Testis (tissue), 3 donors: ENCODE results near the gene DIPK1C. TPM values are rescaled to one million over a fixed set of nuclear protein-coding genes. Genes with fewer than 3 reads are reported as not detected.

Experiments used
- DNase-seq: peaks from one replicate; pipeline ENCODE4 v3.0.0-alpha.2; 2019
- H3K27ac ChIP-seq, 2 donors: fragments of 200-600 bp; sonication (generic); one replicate each; pipeline ENCODE4 v1.5.1; 2019
- H3K27me3 ChIP-seq: fragments of 200-600 bp; sonication (generic); one replicate; pipeline ENCODE4 v1.5.1; 2019
- H3K36me3 ChIP-seq: fragments of 200-600 bp; sonication (generic); one replicate; pipeline ENCODE4 v1.5.1; 2017; ENCODE audit warnings: low read depth; ENCODE audit errors: missing control alignments
- H3K4me1 ChIP-seq: fragments of 200-600 bp; sonication (generic); one replicate; pipeline ENCODE4 v1.5.1; 2019
- H3K4me3 ChIP-seq, 2 donors: fragments of 200-600 bp; sonication (generic); one replicate each; pipeline ENCODE4 v1.5.1; 2017 to 2019
- H3K9me3 ChIP-seq: fragments of 200-600 bp; sonication (generic); one replicate; pipeline ENCODE4 v1.5.1; 2017
- CTCF ChIP-seq, 3 experiments: fragments of 450-650 bp in 2 of 3; fragments of 200-600 bp in 1 of 3; sonication (generic) in 1 of 3; IDR thresholded peaks; one replicate each; pipeline ENCODE4 v1.5.1; 2016 to 2019; ENCODE audit warnings: antibody characterized with exemption in 3 of 3, mild to moderate bottlenecking in 2 of 3, moderate library complexity in 1 of 3
- POLR2A ChIP-seq: fragments of 450-650 bp; IDR thresholded peaks from one replicate; pipeline ENCODE4 v1.6.1; 2017; ENCODE audit warnings: antibody characterized with exemption, mild to moderate bottlenecking, moderate library complexity
- WGBS, 2 donors: methylation state at CpG; one replicate each; pipeline ENCODE4 v1.1.5; 2018; 5-methylcytosine and 5-hydroxymethylcytosine counted together
- intact Hi-C: fragments of 100-400 bp; cut with DNase I; formaldehyde crosslinking; loops from one replicate; pipeline ENCODE4 v1.15.1; 2023; ENCODE audit warnings: low total_unique reads
- polyA plus RNA-seq: library from polyadenylated mRNA; stranded (reverse); fragments of 350-450 nt; fragmentation: Illumina TruSeq; extraction: RNeasy Lipid Tissue Mini Kit (QIAGEN cat#74804); gene quantifications from one replicate; pipeline ENCODE4 v1.2.3, GENCODE V29; 2014; ENCODE audit warnings: low read depth, low replicate concordance; ENCODE audit not compliant: insufficient read depth
- total RNA-seq, 2 donors: library from RNA; depleted of rRNA; stranded (reverse); fragments of >200 nt; gene quantifications; one replicate each; pipeline ENCODE4 v1.2.3, GENCODE V29; 2016

DIPK1C gene
- total and polyA plus RNA-seq, 3 donors from 2014 or later, result 9.3 to 17.0 (median 16.2) TPM

GRCh38 chr18:74478880-74479279 is 21.8 kb upstream of the DIPK1C start:
- Histone ChIP-seq H3K4me1 (no peaks in the 10 kb centered on the region), H3K9me3 (no peaks in the 10 kb centered on the region), H3K27me3 (no peaks in the 10 kb centered on the region), H3K4me3 (no peak overlapping the region), H3K36me3 (no peaks in the 10 kb centered on the region), H3K27ac (no peak overlapping the region)
- TF ChIP-seq CTCF (IDR thresholded peaks at IDR 0.05), result no peak
- TF ChIP-seq POLR2A, result no peak
- intact Hi-C loops, result loop anchor here (10.0 kb wide), 1 partner anchor 124 kb away; no protein-coding TSS in a partner anchor
- DNase-seq, result no peak
- WGBS, 2 donors, result 85% methylated on average over 6 of the region's 6 CpGs

- 95 to 97% methylated on average over 6 to 7 of the region's 7 CpGs for WGBS, 2 donors
- no peak overlapping the region for H3K4me3 ChIP-seq
- intact Hi-C loops, result loop anchor here (10.0 kb wide), 1 partner anchor 124 kb away; no protein-coding TSS in a partner anchor
Measured at GRCh38 chr18:74478316-74478715, 21.2 kb upstream of the DIPK1C start.

GRCh38 chr18:74477771-74478170 is 20.7 kb upstream of the DIPK1C start:
- TF ChIP-seq CTCF (IDR thresholded peaks at IDR 0.05), result no peak
- no peak for TF ChIP-seq POLR2A
- no peak overlapping the region for H3K4me3 ChIP-seq
- no peak overlapping the region for H3K27ac ChIP-seq
- no peaks in the 10 kb centered on the region for H3K27me3 ChIP-seq
- H3K4me1 ChIP-seq, result peaks cover 3% of the 10 kb centered on the region
- intact Hi-C loops, result loop anchor here (10.0 kb wide), 1 partner anchor 123 kb away; no protein-coding TSS in a partner anchor
- DNase-seq, result no peak
- H3K9me3 ChIP-seq, result no peaks in the 10 kb centered on the region
- no peaks in the 10 kb centered on the region for H3K36me3 ChIP-seq
- WGBS, 2 donors, result 90% methylated on average over 8 of the region's 8 CpGs

More at GRCh38 chr18:74478316-74478715, 21.2 kb upstream of the DIPK1C start:
- DNase-seq, result no peak
- Histone ChIP-seq H3K27ac (no peak overlapping the region), H3K9me3 (no peaks in the 10 kb centered on the region), H3K36me3 (no peaks in the 10 kb centered on the region), H3K27me3 (no peaks in the 10 kb centered on the region), H3K4me1 (peaks cover under 1% of the 10 kb centered on the region)
- no peak for TF ChIP-seq CTCF (IDR thresholded peaks at IDR 0.05)
- TF ChIP-seq POLR2A, result no peak

GRCh38 chr18:74476140-74476539 is 19.0 kb upstream of the DIPK1C start:
- H3K27me3 ChIP-seq, result no peaks in the 10 kb centered on the region
- H3K9me3 ChIP-seq, result no peaks in the 10 kb centered on the region
- TF ChIP-seq POLR2A (no peak), CTCF (IDR thresholded peaks at IDR 0.05) (peak in 2 of 3 experiments; percentile 61 to 64)
- peaks cover 8% of the 10 kb centered on the region for H3K4me1 ChIP-seq
- no peak overlapping the region for H3K4me3 ChIP-seq
- 35 to 37% methylated on average over 6 of the region's 6 CpGs for whole genome bisulfite sequencing, 2 donors
- no peaks in the 10 kb centered on the region for H3K36me3 ChIP-seq
- intact Hi-C loops, result loop anchor here (10.0 kb wide), 1 partner anchor 121 kb away; no protein-coding TSS in a partner anchor
- DNase-seq, result peak; percentile 67
- H3K27ac ChIP-seq, result no peak overlapping the region
